Astrocyte of the cerebellum (primary cell): ENCODE results near the gene AFF2.

Experiments used
- DNase-seq: peaks from one replicate; pipeline ENCODE4 v3.0.0-alpha.2; 2011; ENCODE audit warnings: low read depth
- H3K4me3 ChIP-seq: 2 replicates; pipeline ENCODE4 v1.5.1; 2011; ENCODE audit warnings: mild to moderate bottlenecking, low read depth, low read length, moderate library complexity
- in situ Hi-C: cut with HindIII; loops from 2 replicates; pipeline ENCODE4 v1.10.0; 2017; ENCODE audit warnings: low sequenced_read_pairs
- TF ChIP-seq, protein P1 (sequence below): IDR thresholded peaks from 2 replicates; pipeline ENCODE4 v1.5.1; 2012; ENCODE audit warnings: low read length, low read depth, moderate library complexity, mild to moderate bottlenecking; ENCODE audit errors: missing control alignments

AFF2 gene

DNA sequence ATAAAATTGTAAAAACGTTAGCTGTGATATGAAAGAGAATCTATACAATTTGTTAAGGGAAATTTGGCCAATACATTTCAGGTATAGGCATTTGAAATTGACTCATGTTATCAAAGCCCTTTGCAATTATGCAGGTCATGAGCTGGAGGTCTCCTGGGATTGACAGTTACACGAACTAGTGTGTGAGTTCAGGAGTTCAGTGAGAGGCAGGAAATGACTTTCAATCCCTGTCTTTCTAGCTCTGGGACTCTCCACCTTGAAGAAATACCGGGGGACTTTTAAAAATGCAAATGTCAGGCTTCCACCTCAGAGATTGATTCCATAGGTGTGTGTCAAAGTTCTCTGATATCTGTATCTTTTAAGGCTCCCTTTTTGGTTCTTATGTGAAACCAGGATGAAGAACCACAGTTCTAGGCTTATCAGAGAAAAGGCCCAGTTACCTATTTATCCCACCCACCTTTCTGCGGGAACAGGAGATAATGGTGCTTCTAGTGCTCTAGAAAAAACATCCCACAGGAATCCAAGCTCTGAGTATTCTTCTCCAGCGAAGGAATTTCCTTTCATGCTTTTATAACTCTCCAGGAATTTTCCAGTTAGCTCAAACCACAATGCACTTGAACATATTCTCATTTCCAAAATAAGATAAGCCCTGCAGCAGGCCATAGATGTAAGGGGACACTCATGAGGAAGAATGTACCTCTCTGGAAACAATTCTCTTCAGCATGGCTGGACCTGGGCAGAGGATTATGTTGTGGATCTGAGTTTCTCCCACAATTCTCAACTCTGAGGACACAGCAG lies 503.6 kb downstream of the AFF2 start:
- in situ Hi-C loops: no loop called here
- no peak for DNase-seq
- TF ChIP-seq, protein P1, sequence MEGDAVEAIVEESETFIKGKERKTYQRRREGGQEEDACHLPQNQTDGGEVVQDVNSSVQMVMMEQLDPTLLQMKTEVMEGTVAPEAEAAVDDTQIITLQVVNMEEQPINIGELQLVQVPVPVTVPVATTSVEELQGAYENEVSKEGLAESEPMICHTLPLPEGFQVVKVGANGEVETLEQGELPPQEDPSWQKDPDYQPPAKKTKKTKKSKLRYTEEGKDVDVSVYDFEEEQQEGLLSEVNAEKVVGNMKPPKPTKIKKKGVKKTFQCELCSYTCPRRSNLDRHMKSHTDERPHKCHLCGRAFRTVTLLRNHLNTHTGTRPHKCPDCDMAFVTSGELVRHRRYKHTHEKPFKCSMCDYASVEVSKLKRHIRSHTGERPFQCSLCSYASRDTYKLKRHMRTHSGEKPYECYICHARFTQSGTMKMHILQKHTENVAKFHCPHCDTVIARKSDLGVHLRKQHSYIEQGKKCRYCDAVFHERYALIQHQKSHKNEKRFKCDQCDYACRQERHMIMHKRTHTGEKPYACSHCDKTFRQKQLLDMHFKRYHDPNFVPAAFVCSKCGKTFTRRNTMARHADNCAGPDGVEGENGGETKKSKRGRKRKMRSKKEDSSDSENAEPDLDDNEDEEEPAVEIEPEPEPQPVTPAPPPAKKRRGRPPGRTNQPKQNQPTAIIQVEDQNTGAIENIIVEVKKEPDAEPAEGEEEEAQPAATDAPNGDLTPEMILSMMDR: no peak
- no peak overlapping the region for H3K4me3 ChIP-seq

- no peak overlapping the region for H3K4me3 ChIP-seq
- TF ChIP-seq, protein P1: no peak
- no peak for DNase-seq
- in situ Hi-C loops: no loop called here
Observed at GRCh38 chrX:149004936-149005335, 504.5 kb downstream of the AFF2 start.

DNA sequence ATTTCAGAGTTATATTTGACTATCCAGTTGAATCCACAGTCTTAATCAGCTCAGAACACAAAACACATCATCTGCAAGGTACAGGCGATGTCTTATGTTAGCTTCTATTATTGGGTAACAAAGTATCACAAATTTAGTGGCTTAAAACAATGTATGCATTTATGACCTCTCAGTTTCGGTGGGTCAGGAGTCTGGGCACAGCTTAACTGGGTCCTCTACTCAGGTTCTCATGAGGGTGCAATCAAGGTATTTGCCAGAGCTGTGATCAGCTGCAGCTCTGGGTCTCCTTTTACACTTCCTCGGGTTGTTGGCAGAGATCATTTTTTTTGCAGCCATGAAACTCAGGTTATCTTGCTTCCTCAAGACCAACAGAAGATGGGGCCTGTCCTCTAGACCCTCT lies 505.8 kb downstream of the AFF2 start:
- TF ChIP-seq, protein P1: no peak
- no peak for DNase-seq
- H3K4me3 ChIP-seq: no peak overlapping the region
- in situ Hi-C loops: no loop called here

DNA sequence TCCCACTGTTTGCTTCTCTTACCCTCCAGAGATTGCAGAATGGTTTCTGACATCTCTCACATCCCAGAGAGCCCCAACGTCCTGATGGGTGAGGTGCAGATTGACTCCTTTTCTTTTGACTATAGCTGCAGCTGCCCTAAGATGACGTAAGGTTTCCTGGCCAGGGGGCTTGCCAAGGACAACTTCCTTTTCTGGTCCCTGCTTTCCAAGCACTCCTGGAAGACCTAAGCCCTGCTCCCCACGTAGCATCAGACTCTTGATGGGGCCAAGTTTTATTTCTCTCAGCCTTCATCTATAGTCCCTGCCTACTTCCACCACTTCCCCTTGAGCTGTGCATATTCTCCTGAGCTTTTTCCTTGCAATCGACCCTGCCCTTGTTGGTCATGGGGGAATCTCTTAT lies 507.0 kb downstream of the AFF2 start:
- in situ Hi-C loops: no loop called here
- TF ChIP-seq, protein P1: no peak
- no peak overlapping the region for H3K4me3 ChIP-seq
- no peak for DNase-seq

- no peak overlapping the region for H3K4me3 ChIP-seq
- in situ Hi-C loops: no loop called here
- no peak for DNase-seq
- TF ChIP-seq, protein P1: no peak
Observed at GRCh38 chrX:149010013-149010852, 509.8 kb downstream of the AFF2 start.

DNA sequence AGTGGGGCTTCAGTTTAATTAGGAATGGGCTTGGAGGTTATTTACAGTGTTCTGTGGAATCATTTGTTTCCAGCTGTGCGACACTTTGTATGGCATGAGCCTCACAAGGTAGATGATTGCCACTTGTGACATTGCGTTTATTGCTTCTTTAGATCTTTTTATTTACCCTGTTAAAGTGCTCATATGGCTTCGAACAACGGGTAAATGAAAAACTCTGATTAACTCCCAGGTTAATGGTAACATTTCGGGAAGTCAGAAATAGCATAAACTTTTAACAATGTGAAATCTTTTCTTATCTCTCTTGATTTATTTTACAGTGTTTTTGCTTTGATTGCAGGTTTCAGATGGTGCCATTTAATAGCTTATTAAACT lies 510.4 kb downstream of the AFF2 start:
- TF ChIP-seq, protein P1: no peak
- H3K4me3 ChIP-seq: no peak overlapping the region
- DNase-seq: no peak
- in situ Hi-C loops: no loop called here
